ENCODE results near the gene TBX10.
"Not testable (repeated sequence)": the region's sequence is repeated elsewhere in the genome, so short reads cannot be mapped to it uniquely, and the experiment has no call there.

DNA sequence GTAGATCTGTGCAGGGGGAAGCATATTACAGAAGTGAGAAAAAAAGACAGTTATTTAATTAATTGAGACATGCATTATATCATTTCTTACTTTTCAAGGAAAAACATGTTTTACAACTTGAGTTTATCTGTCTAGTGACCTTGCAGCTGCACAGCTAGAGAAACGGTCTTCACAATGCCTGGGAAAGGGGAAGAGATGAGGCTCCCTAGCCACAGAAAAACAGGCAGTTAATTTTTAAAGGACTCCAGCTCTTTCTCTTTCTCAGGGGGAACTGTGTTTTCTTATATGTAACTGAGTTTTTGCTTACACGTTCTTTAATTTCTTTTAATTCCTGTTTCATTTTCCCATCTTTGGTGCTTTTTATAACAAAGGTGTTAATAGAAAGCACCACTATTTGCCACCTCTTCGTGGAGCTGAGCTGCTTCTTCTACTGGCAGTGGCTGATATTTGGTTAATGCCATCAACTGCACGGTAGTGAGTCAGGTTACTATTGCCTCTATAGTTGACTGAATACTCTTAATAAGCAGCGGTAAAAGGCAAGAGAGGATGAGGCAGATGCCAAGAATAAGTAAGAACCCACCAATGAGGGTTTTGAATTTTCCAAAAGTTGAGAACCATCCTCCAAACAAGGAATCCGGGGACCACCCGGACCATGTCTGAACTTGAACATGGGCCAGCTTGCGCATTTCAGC, 46.2 kb upstream of the TBX10 start:
- TF ChIP-seq, protein P1, sequence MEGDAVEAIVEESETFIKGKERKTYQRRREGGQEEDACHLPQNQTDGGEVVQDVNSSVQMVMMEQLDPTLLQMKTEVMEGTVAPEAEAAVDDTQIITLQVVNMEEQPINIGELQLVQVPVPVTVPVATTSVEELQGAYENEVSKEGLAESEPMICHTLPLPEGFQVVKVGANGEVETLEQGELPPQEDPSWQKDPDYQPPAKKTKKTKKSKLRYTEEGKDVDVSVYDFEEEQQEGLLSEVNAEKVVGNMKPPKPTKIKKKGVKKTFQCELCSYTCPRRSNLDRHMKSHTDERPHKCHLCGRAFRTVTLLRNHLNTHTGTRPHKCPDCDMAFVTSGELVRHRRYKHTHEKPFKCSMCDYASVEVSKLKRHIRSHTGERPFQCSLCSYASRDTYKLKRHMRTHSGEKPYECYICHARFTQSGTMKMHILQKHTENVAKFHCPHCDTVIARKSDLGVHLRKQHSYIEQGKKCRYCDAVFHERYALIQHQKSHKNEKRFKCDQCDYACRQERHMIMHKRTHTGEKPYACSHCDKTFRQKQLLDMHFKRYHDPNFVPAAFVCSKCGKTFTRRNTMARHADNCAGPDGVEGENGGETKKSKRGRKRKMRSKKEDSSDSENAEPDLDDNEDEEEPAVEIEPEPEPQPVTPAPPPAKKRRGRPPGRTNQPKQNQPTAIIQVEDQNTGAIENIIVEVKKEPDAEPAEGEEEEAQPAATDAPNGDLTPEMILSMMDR (IDR thresholded peaks at IDR 0.05), result not testable (repeated sequence)
- TF ChIP-seq, protein P2, sequence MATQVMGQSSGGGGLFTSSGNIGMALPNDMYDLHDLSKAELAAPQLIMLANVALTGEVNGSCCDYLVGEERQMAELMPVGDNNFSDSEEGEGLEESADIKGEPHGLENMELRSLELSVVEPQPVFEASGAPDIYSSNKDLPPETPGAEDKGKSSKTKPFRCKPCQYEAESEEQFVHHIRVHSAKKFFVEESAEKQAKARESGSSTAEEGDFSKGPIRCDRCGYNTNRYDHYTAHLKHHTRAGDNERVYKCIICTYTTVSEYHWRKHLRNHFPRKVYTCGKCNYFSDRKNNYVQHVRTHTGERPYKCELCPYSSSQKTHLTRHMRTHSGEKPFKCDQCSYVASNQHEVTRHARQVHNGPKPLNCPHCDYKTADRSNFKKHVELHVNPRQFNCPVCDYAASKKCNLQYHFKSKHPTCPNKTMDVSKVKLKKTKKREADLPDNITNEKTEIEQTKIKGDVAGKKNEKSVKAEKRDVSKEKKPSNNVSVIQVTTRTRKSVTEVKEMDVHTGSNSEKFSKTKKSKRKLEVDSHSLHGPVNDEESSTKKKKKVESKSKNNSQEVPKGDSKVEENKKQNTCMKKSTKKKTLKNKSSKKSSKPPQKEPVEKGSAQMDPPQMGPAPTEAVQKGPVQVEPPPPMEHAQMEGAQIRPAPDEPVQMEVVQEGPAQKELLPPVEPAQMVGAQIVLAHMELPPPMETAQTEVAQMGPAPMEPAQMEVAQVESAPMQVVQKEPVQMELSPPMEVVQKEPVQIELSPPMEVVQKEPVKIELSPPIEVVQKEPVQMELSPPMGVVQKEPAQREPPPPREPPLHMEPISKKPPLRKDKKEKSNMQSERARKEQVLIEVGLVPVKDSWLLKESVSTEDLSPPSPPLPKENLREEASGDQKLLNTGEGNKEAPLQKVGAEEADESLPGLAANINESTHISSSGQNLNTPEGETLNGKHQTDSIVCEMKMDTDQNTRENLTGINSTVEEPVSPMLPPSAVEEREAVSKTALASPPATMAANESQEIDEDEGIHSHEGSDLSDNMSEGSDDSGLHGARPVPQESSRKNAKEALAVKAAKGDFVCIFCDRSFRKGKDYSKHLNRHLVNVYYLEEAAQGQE (IDR thresholded peaks at IDR 0.05; ENCODE audit: low read depth, low read length), result not testable (repeated sequence)
- TF ChIP-seq RAD21 (IDR thresholded peaks at IDR 0.05; ENCODE audit: low read length); GABPA (IDR thresholded peaks at IDR 0.05; ENCODE audit: low read depth); CHD2 (IDR thresholded peaks at IDR 0.05; ENCODE audit: low read length, partially characterized antibody); NFIC (IDR thresholded peaks at IDR 0.05; ENCODE audit: borderline replicate concordance); POLR2AphosphoS5 (IDR thresholded peaks at IDR 0.05; ENCODE audit: low read depth, low read length); FOXJ3 (CRISPR knock-in tag; IDR thresholded peaks at IDR 0.05); SMC3 (IDR thresholded peaks at IDR 0.05; ENCODE audit: low read depth, low read length); RFX5 (IDR thresholded peaks at IDR 0.05; ENCODE audit: low read length); MXI1 (IDR thresholded peaks at IDR 0.05; ENCODE audit: low read depth, low read length): not testable (repeated sequence)
- TF ChIP-seq, protein P3, sequence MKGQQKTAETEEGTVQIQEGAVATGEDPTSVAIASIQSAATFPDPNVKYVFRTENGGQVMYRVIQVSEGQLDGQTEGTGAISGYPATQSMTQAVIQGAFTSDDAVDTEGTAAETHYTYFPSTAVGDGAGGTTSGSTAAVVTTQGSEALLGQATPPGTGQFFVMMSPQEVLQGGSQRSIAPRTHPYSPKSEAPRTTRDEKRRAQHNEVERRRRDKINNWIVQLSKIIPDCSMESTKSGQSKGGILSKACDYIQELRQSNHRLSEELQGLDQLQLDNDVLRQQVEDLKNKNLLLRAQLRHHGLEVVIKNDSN (IDR thresholded peaks at IDR 0.05; ENCODE audit: borderline replicate concordance, low read depth), result not testable (repeated sequence)
- TF ChIP-seq, protein P4, sequence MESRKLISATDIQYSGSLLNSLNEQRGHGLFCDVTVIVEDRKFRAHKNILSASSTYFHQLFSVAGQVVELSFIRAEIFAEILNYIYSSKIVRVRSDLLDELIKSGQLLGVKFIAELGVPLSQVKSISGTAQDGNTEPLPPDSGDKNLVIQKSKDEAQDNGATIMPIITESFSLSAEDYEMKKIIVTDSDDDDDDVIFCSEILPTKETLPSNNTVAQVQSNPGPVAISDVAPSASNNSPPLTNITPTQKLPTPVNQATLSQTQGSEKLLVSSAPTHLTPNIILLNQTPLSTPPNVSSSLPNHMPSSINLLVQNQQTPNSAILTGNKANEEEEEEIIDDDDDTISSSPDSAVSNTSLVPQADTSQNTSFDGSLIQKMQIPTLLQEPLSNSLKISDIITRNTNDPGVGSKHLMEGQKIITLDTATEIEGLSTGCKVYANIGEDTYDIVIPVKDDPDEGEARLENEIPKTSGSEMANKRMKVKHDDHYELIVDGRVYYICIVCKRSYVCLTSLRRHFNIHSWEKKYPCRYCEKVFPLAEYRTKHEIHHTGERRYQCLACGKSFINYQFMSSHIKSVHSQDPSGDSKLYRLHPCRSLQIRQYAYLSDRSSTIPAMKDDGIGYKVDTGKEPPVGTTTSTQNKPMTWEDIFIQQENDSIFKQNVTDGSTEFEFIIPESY (IDR thresholded peaks at IDR 0.05; ENCODE audit: borderline replicate concordance, low read depth), result not testable (repeated sequence)
